Mesodermal cell (in vitro differentiated cells): Measurements from ENCODE around the gene PRR33.
"Not testable (repeated sequence)": the region's sequence is repeated elsewhere in the genome, so short reads cannot be mapped to it uniquely, and the experiment has no call there.

Experiments
- H3K27ac ChIP-seq: 2 replicates; pipeline ENCODE4 v1.7.0; 2013; ENCODE audit warnings: mild to moderate bottlenecking, low read depth, low read length, moderate library complexity; ENCODE audit not compliant: severe bottlenecking
- H3K36me3 ChIP-seq: 2 replicates; pipeline ENCODE4 v1.7.1; 2013; ENCODE audit warnings: mild to moderate bottlenecking, low read length, moderate library complexity; ENCODE audit not compliant: control insufficient read depth, insufficient read depth
- H3K4me1 ChIP-seq: one replicate; pipeline ENCODE4 v1.7.1; 2013; ENCODE audit warnings: mild to moderate bottlenecking, low read length; ENCODE audit not compliant: insufficient read depth, control insufficient read depth, poor library complexity, severe bottlenecking
- H3K4me3 ChIP-seq: 2 replicates; pipeline ENCODE4 v1.7.0; 2013; ENCODE audit warnings: low read length, control low read depth, mild to moderate bottlenecking; ENCODE audit not compliant: insufficient read depth, poor library complexity, severe bottlenecking; ENCODE audit errors: extremely low read depth
- H3K9me3 ChIP-seq: 2 replicates; pipeline ENCODE4 v1.7.1; 2013; ENCODE audit warnings: mild to moderate bottlenecking, low read length, moderate library complexity; ENCODE audit not compliant: control insufficient read depth
- WGBS, 2 experiments: methylation state at CpG; one replicate each; pipeline ENCODE4 v1.1.5; 2013; ENCODE audit warnings: missing lambda C conversion rate in 2 of 2; ENCODE audit not compliant: insufficient coverage in 2 of 2; 5-methylcytosine and 5-hydroxymethylcytosine counted together

The PRR33 gene

GRCh38 chr11:1878137-1879031 is 13.3 kb downstream of the PRR33 start:
- H3K36me3 ChIP-seq: no peaks in the 10 kb centered on the region
- no peaks in the 10 kb centered on the region for H3K9me3 ChIP-seq
- no peak overlapping the region for H3K4me3 ChIP-seq
- WGBS, 2 experiments: 94 to 97% methylated on average over 18 to 29 of the region's 30 CpGs
- H3K4me1 ChIP-seq: peaks cover 50% of the 10 kb centered on the region
- H3K27ac ChIP-seq: peak overlapping the region; percentile 83

GRCh38 chr11:1877211-1878136 is 14.2 kb downstream of the PRR33 start:
- no peaks in the 10 kb centered on the region for H3K9me3 ChIP-seq
- peaks cover 50% of the 10 kb centered on the region for H3K4me1 ChIP-seq
- 85 to 90% methylated on average over 25 to 27 of the region's 33 CpGs for WGBS, 2 experiments
- H3K27ac ChIP-seq: peak overlapping the region; percentile 83
- H3K36me3 ChIP-seq: no peaks in the 10 kb centered on the region
- H3K4me3 ChIP-seq: no peak overlapping the region

GRCh38 chr11:1876361-1877063 is 15.2 kb downstream of the PRR33 start:
- Histone ChIP-seq H3K4me3 (no peak overlapping the region), H3K9me3 (no peaks in the 10 kb centered on the region), H3K36me3 (no peaks in the 10 kb centered on the region), H3K4me1 (peaks cover 50% of the 10 kb centered on the region), H3K27ac (peak overlapping the region; percentile 83)
- 40 to 45% methylated on average over 9 to 20 of the region's 26 CpGs for WGBS, 2 experiments

- WGBS, 2 experiments: 91 to 92% methylated on average over 12 of the region's 13 CpGs
- peak overlapping the region; percentile 83 for H3K27ac ChIP-seq
- peaks cover 50% of the 10 kb centered on the region for H3K4me1 ChIP-seq
- not testable (repeated sequence) for H3K4me3 ChIP-seq, H3K9me3 ChIP-seq, H3K36me3 ChIP-seq
Observed at GRCh38 chr11:1875851-1876301, 15.8 kb downstream of the PRR33 start.

GRCh38 chr11:1875093-1875850 is 16.4 kb downstream of the PRR33 start:
- H3K36me3 ChIP-seq: no peaks in the 10 kb centered on the region
- no peak overlapping the region for H3K4me3 ChIP-seq
- no peaks in the 10 kb centered on the region for H3K9me3 ChIP-seq
- WGBS, 2 experiments: 88 to 89% methylated on average over 13 to 20 of the region's 28 CpGs
- H3K4me1 ChIP-seq: peaks cover 45% of the 10 kb centered on the region
- no peak overlapping the region for H3K27ac ChIP-seq

- not testable (repeated sequence) for H3K27ac ChIP-seq, H3K9me3 ChIP-seq, H3K4me3 ChIP-seq, H3K36me3 ChIP-seq
- H3K4me1 ChIP-seq: peaks cover 43% of the 10 kb centered on the region
- 92% methylated on average over 12 to 14 of the region's 17 CpGs for WGBS, 2 experiments
Observed at GRCh38 chr11:1874441-1875092, 17.1 kb downstream of the PRR33 start.

- not testable (repeated sequence) for H3K27ac ChIP-seq, H3K4me3 ChIP-seq, H3K9me3 ChIP-seq, H3K36me3 ChIP-seq
- H3K4me1 ChIP-seq: peaks cover 43% of the 10 kb centered on the region
- 93 to 96% methylated on average over 4 to 8 of the region's 17 CpGs for WGBS, 2 experiments
Observed at GRCh38 chr11:1873813-1874150, 17.9 kb downstream of the PRR33 start.

- 59 to 72% methylated on average over 7 to 10 of the region's 11 CpGs for WGBS, 2 experiments
Observed at GRCh38 chr11:1873048-1873812, 18.5 kb downstream of the PRR33 start.

GRCh38 chr11:1872267-1872985 is 19.3 kb downstream of the PRR33 start:
- Histone ChIP-seq H3K27ac (no peak overlapping the region), H3K4me3 (no peak overlapping the region), H3K36me3 (no peaks in the 10 kb centered on the region), H3K4me1 (peaks cover 31% of the 10 kb centered on the region), H3K9me3 (no peaks in the 10 kb centered on the region)
- WGBS, 2 experiments: 75 to 92% methylated on average over 4 to 21 of the region's 25 CpGs

More at GRCh38 chr11:1873048-1873812, 18.5 kb downstream of the PRR33 start:
- Histone ChIP-seq H3K4me3 (no peak overlapping the region), H3K4me1 (peaks cover 38% of the 10 kb centered on the region), H3K36me3 (no peaks in the 10 kb centered on the region), H3K27ac (no peak overlapping the region), H3K9me3 (no peaks in the 10 kb centered on the region)
